CD4-positive, alpha-beta memory T cell (primary cell): ENCODE measurements around the gene PSMD13. TPM values are rescaled to one million over a fixed set of nuclear protein-coding genes. Genes with fewer than 3 reads are reported as not detected.
A peak's percentile ranks its signal among the peaks of the same experiment; 100 is the strongest.

Experiments used
- CTCF ChIA-PET: fragments of 350-600 bp; sonication (Branson Sonifier 250); formaldehyde crosslinking; loops from one replicate; lab custom pipeline; 2021; ENCODE audit warnings: inconsistent platforms; ENCODE audit not compliant: partially characterized antibody; lab: Charles Lee
- POLR2A ChIA-PET: fragments of 350-600 bp; sonication (Branson Sonifier 250); formaldehyde crosslinking; loops from one replicate; lab custom pipeline; 2021; ENCODE audit not compliant: partially characterized antibody; lab: Charles Lee
- DNase-seq, 5 donors: peaks; one replicate each; pipeline versions ENCODE4 v3.0.0 to v3.0.0-alpha.2; 2020 to 2022; ENCODE audit warnings: mixed read lengths in 1 of 5
- H3K27ac ChIP-seq: one replicate; pipeline ENCODE4 v1.7.0; 2013; ENCODE audit warnings: low read depth, low read length
- H3K27me3 ChIP-seq: 2 replicates; pipeline ENCODE4 v1.7.0; 2013; ENCODE audit warnings: mild to moderate bottlenecking, low read length, moderate library complexity; ENCODE audit not compliant: insufficient read depth
- H3K36me3 ChIP-seq: 2 replicates; pipeline ENCODE4 v1.7.0; 2013; ENCODE audit warnings: mild to moderate bottlenecking, low read length, moderate library complexity; ENCODE audit not compliant: insufficient read depth
- H3K4me1 ChIP-seq: 2 replicates; pipeline ENCODE4 v1.7.0; 2013; ENCODE audit warnings: mild to moderate bottlenecking, low read length, moderate library complexity; ENCODE audit not compliant: insufficient read depth
- H3K4me3 ChIP-seq, 2 donors: one replicate each; pipeline ENCODE4 v1.7.0; 2013; ENCODE audit warnings: low read length in 2 of 2, mild to moderate bottlenecking in 1 of 2
- H3K9me3 ChIP-seq, 2 donors: one replicate each; pipeline ENCODE4 v1.7.0; 2013; ENCODE audit warnings: low read length in 2 of 2, control low read depth in 1 of 2; ENCODE audit not compliant: control insufficient read depth in 1 of 2
- H3K27ac Mint-ChIP-seq, 7 donors: one replicate each; pipeline ENCODE4 v1.8.0; 2020 to 2021; ENCODE audit warnings: mixed read lengths in 7 of 7, mild to moderate bottlenecking in 6 of 7, inconsistent platforms in 3 of 7, moderate library complexity in 3 of 7
- H3K27me3 Mint-ChIP-seq, 2 donors: one replicate each; pipeline ENCODE4 v1.8.0; 2020 to 2021; ENCODE audit warnings: mixed read lengths in 2 of 2
- H3K36me3 Mint-ChIP-seq, 2 donors: one replicate each; pipeline ENCODE4 v1.8.0; 2020 to 2021; ENCODE audit warnings: mixed read lengths in 2 of 2, inconsistent platforms in 1 of 2, mild to moderate bottlenecking in 1 of 2
- H3K4me1 Mint-ChIP-seq, 4 donors: one replicate each; pipeline ENCODE4 v1.8.0; 2020 to 2021; ENCODE audit warnings: mixed read lengths in 4 of 4, mild to moderate bottlenecking in 1 of 4
- H3K4me3 Mint-ChIP-seq, 8 donors: one replicate each; pipeline ENCODE4 v1.8.0; 2020 to 2021; ENCODE audit warnings: mixed read lengths in 8 of 8, mild to moderate bottlenecking in 7 of 8, moderate library complexity in 6 of 8, inconsistent platforms in 3 of 8
- H3K9me3 Mint-ChIP-seq, 8 donors: one replicate each; pipeline ENCODE4 v1.8.0; 2020 to 2021; ENCODE audit warnings: mixed read lengths in 8 of 8, mild to moderate bottlenecking in 5 of 8, inconsistent platforms in 3 of 8, moderate library complexity in 1 of 8
- intact Hi-C: fragments of 100-400 bp; cut with micrococcal nuclease; formaldehyde crosslinking; loops from one replicate; pipeline ENCODE4 v1.15.1; 2023
- polyA plus RNA-seq, 2 donors: library from polyadenylated mRNA; unstranded; fragments of 300-500 nt; fragmentation: Illumina TruSeq; gene quantifications; one replicate each; pipeline ENCODE4 v1.2.3, GENCODE V29; 2021
- total RNA-seq, 2 experiments: library from RNA; stranded (reverse); gene quantifications; one replicate each; pipeline ENCODE4 v1.2.3, GENCODE V29; 2021

PSMD13 gene
- total and polyA plus RNA-seq, 4 experiments from 2014 or later = 99.9 to 247 (median 143) TPM

DNA sequence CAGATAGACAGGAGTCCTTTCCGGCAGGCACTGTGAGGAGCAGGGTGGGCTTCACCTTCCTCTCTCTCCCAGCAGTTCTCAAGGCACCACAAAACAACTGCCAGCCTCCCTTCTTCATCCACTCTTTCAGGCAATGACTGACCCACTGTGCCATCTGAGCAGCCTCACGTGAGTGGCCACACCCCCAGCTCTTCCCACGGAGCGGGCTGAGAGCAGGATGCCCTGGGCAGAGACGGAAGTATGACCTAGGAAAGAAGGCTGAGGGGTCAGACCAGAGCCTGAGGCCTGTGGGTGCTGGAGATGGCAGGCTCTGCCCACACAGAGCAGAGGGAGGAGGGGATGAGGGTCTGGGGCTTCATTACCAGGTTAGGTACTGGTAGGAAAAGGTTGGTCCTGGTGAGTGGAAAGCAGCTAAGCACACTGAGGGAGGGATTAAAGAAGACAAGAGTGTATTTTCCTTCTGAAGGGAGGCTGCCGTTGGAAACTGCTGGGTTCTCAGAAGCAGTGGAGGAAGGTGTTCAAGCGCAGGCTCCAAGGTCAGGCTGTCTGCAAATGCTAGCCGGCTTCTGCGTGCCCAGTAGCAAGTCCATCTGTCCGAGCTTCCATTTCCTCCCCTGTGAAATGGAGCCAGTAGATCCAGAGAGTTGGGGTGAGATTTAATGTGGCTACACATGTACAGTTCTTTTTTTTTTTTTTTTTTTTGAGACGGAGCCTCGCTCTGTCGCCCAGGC is 46.0 kb downstream of the PSMD13 start:
- Mint-ChIP-seq H3K4me1 (peaks cover 30 to 70% (median 52%) of the 10 kb centered on the region in 4 donors), H3K9me3 (peaks cover 0 to 4% (median 0%) of the 10 kb centered on the region in 8 donors), H3K36me3 (peaks cover 16 to 34% of the 10 kb centered on the region in 2 donors), H3K27me3 (no peaks in the 10 kb centered on the region), H3K4me3 (peak overlapping the region; percentile 88 to 93 (median 90)), H3K27ac (peak overlapping the region in 5 of 7 donors; percentile 62 to 87 (median 86))
- H3K9me3 ChIP-seq = no peaks in the 10 kb centered on the region
- intact Hi-C loops = no loop called here
- no peaks in the 10 kb centered on the region for H3K36me3 ChIP-seq
- peak in 1 of 5 donors; percentile 14 for DNase-seq
- no peak overlapping the region for H3K4me3 ChIP-seq
- CTCF ChIA-PET = interaction anchor here (1.1 to 8.4 kb wide), 5 partner anchors 15 to 167 kb away, joined by 6 to 81 read pairs (median 14); partner anchors contain the start of gene PTDSS2
- no peaks in the 10 kb centered on the region for H3K27me3 ChIP-seq
- no peak overlapping the region for H3K27ac ChIP-seq
- POLR2A ChIA-PET = interaction anchor here (1.0 to 14.3 kb wide), 11 partner anchors 9 to 76 kb away, joined by 3 to 549 read pairs (median 23); partner anchors contain the start of genes IFITM1, IFITM5, PGGHG and PSMD13
- H3K4me1 ChIP-seq = peaks cover 74% of the 10 kb centered on the region

DNA sequence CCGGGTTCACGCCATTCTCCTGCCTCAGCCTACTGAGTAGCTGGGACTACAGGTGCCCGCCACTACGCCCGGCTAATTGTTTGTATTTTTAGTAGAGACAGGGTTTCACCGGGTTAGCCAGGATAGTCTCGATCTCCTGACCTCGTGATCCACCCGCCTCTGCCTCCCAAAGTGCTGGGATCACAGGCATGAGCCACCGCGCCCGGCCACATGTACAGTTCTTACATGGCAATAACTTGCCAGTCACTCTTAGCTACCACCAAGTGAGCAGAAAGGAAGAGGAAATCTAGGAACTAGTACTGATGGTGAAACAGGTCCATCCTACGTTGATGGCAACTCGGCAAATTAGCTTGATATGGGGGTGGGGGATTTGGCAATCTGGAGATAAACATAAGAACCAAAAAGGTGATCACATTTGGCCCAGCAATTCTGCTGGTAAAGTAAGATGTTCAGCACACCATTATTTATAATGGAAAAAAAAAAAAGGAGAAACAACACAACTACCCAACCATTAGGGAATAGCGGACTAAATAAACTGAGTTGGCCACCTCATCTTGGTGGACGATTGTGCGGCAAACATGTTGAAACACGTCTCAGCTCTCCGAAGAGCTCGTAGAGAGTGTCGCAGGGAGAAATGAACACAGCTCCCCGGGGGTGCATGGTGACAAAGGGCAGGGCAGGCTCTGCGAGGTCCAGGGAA is 46.8 kb downstream of the PSMD13 start:
- DNase-seq = peak in 1 of 5 donors; percentile 7
- Histone ChIP-seq H3K9me3 (no peaks in the 10 kb centered on the region), H3K36me3 (no peaks in the 10 kb centered on the region), H3K4me3 (no peak overlapping the region), H3K4me1 (peaks cover 71% of the 10 kb centered on the region), H3K27ac (no peak overlapping the region), H3K27me3 (no peaks in the 10 kb centered on the region)
- peak overlapping the region in 5 of 7 donors; percentile 23 to 87 (median 65) for H3K27ac Mint-ChIP-seq
- H3K4me3 Mint-ChIP-seq = peak overlapping the region in 6 of 8 donors; percentile 21 to 90 (median 41)
- peaks cover 16 to 38% of the 10 kb centered on the region in 2 donors for H3K36me3 Mint-ChIP-seq
- peaks cover 0 to 4% (median 0%) of the 10 kb centered on the region in 8 donors for H3K9me3 Mint-ChIP-seq
- POLR2A ChIA-PET = interaction anchor here (0.5 to 14.3 kb wide), 10 partner anchors 8 to 1245 kb away, joined by 3 to 549 read pairs (median 3); partner anchors contain the start of genes IFITM1 and PGGHG
- peaks cover 26 to 66% (median 50%) of the 10 kb centered on the region in 4 donors for H3K4me1 Mint-ChIP-seq
- CTCF ChIA-PET = interaction anchor here (1.1 to 8.4 kb wide), 3 partner anchors 22 to 166 kb away, joined by 6 to 81 read pairs (median 7); partner anchors contain the start of gene PTDSS2
- H3K27me3 Mint-ChIP-seq = no peaks in the 10 kb centered on the region
- intact Hi-C loops = no loop called here

DNA sequence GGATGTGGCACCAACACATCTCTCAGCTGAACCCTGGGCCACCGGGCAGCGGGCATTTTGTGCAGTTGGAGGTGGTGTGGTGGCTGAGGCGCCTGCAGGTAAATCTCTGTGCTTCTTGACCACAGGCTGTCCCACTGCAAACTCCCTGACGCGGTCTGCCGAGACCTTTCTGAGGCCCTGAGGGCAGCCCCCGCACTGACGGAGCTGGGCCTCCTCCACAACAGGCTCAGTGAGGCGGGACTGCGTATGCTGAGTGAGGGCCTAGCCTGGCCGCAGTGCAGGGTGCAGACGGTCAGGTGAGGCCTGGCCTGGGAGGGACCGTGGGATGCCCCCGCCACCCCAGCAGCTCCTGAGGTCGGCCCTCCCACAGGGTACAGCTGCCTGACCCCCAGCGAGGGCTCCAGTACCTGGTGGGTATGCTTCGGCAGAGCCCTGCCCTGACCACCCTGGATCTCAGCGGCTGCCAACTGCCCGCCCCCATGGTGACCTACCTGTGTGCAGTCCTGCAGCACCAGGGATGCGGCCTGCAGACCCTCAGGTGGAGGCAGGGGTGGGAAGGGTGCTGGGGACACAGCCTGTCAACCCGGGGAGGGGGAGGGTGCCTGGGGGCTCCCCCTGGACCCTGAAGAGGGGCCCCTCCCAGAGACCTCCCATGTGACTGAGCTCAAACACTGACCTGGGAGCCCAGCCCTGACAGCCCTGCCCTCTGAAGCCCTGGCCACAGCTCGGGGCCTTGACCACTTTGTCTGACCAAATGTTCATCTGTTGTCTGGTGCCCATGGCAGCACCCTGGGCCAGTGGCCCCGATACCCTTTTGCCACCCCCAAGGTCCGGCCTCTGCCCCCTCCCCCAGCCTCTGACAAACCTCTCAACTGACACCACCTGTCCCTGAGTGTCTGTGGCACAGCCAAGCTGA is 47.6 kb downstream of the PSMD13 start:
- H3K4me3 Mint-ChIP-seq = no peak overlapping the region
- CTCF ChIA-PET = interaction anchor here (1.3 to 8.4 kb wide), 3 partner anchors 20 to 34 kb away, joined by 3 to 81 read pairs (median 6); no protein-coding TSS in a partner anchor
- H3K27ac Mint-ChIP-seq = peak overlapping the region in 1 of 7 donors; percentile 87
- intact Hi-C loops = loop anchor here (5.0 kb wide), 1 partner anchor 47 kb away; the partner anchor contains the start of genes PSMD13 and SIRT3
- POLR2A ChIA-PET = interaction anchor here (0.5 to 14.3 kb wide), 11 partner anchors 7 to 1244 kb away, joined by 3 to 549 read pairs (median 3); partner anchors contain the start of genes BET1L, IFITM2, PGGHG and RIC8A
- H3K36me3 Mint-ChIP-seq = peaks cover 16 to 38% of the 10 kb centered on the region in 2 donors
- no peaks in the 10 kb centered on the region for H3K9me3 ChIP-seq
- H3K4me1 ChIP-seq = peaks cover 64% of the 10 kb centered on the region
- peaks cover 0 to 4% (median 0%) of the 10 kb centered on the region in 8 donors for H3K9me3 Mint-ChIP-seq
- no peak overlapping the region for H3K27ac ChIP-seq
- peaks cover 25 to 64% (median 47%) of the 10 kb centered on the region in 4 donors for H3K4me1 Mint-ChIP-seq
- no peak for DNase-seq
- H3K36me3 ChIP-seq = no peaks in the 10 kb centered on the region
- no peaks in the 10 kb centered on the region for H3K27me3 Mint-ChIP-seq
- no peaks in the 10 kb centered on the region for H3K27me3 ChIP-seq
- H3K4me3 ChIP-seq = no peak overlapping the region

DNA sequence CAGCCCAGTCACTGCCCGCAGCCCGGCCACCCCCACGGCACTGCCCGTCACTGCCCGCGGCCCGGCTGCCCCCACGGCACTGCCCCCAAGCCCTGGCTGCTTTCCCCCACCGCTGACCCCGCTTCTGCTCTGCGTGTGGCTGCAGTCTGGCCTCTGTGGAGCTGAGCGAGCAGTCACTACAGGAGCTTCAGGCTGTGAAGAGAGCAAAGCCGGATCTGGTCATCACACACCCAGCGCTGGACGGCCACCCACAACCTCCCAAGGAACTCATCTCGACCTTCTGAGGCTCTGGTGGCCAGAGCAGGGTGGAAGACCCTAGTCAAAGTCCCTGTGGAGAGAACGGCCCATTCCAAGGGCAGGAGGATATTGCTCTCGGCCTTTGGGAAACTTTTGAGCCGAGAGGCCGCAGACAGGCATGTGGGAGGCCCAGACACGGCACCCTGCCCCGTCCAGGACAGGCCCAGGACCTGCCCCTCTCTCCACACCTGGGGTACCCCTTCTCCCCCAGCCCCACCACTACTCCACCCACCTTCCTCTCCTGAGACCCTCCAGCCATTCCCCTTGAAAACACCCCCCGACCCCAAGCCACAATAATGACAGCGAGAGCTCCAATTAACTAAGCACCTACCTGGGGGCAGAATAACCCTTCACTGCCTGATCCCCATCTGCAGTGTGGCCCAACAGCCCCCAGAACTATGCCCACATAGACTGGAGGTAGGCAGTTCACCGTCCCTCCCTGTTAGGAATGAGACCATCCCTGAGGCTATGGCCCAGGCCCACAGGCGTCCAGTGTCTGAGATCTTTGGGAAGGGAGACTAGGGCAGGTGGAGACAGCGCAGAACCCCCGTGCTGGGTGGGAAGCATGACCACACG is 48.5 kb downstream of the PSMD13 start:
- Histone ChIP-seq H3K36me3 (no peaks in the 10 kb centered on the region), H3K9me3 (no peaks in the 10 kb centered on the region), H3K27me3 (no peaks in the 10 kb centered on the region), H3K27ac (no peak overlapping the region), H3K4me3 (no peak overlapping the region), H3K4me1 (peaks cover 64% of the 10 kb centered on the region)
- peaks cover 16 to 38% of the 10 kb centered on the region in 2 donors for H3K36me3 Mint-ChIP-seq
- no peak for DNase-seq
- H3K27ac Mint-ChIP-seq = peak overlapping the region in 6 of 7 donors; percentile 22 to 95 (median 50)
- ChIA-PET POLR2A (interaction anchor here (0.6 to 14.3 kb wide), 10 partner anchors 11 to 127 kb away, joined by 3 to 549 read pairs (median 5); partner anchors contain the start of genes BET1L, IFITM1, IFITM2 and IFITM5), CTCF (interaction anchor here (1.3 to 8.4 kb wide), 3 partner anchors 19 to 35 kb away, joined by 3 to 81 read pairs (median 15); no protein-coding TSS in a partner anchor)
- H3K4me1 Mint-ChIP-seq = peaks cover 26 to 71% (median 51%) of the 10 kb centered on the region in 4 donors
- peaks cover 0 to 4% (median 0%) of the 10 kb centered on the region in 8 donors for H3K9me3 Mint-ChIP-seq
- intact Hi-C loops = loop anchor here (5.0 kb wide), 1 partner anchor 48 kb away; the partner anchor contains the start of genes PSMD13 and SIRT3
- no peaks in the 10 kb centered on the region for H3K27me3 Mint-ChIP-seq
- peak overlapping the region in 5 of 8 donors; percentile 10 to 57 (median 29) for H3K4me3 Mint-ChIP-seq

DNA sequence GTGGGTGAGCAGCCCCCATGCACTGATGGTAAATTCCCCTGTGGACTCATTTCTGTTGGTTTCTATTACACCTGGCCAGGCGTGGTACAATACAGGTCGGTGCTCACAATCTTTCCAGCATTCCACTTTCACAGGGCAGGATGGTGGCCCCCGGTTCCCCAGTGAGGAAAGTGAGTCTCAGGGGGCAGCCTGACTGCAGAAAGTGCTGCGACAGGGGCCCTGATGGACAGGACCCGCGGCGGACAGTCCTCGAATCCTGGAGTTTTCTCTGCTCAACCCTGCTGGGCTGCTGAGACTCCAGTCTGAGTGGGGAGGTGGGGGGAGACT is 49.1 kb downstream of the PSMD13 start:
- peaks cover 25 to 70% (median 48%) of the 10 kb centered on the region in 4 donors for H3K4me1 Mint-ChIP-seq
- ChIA-PET CTCF (interaction anchor here (2.8 to 3.2 kb wide), 2 partner anchors 19 to 35 kb away, joined by 15 to 28 read pairs; no protein-coding TSS in a partner anchor), POLR2A (interaction anchor here (1.1 to 14.3 kb wide), 7 partner anchors 13 to 77 kb away, joined by 3 to 549 read pairs (median 45); partner anchors contain the start of genes BET1L, IFITM1, IFITM5 and RIC8A)
- peak overlapping the region in 6 of 7 donors; percentile 22 to 99 (median 58) for H3K27ac Mint-ChIP-seq
- H3K36me3 ChIP-seq = no peaks in the 10 kb centered on the region
- no peaks in the 10 kb centered on the region for H3K9me3 ChIP-seq
- H3K4me3 Mint-ChIP-seq = peak overlapping the region in 4 of 8 donors; percentile 10 to 57 (median 27)
- peaks cover 16 to 39% of the 10 kb centered on the region in 2 donors for H3K36me3 Mint-ChIP-seq
- H3K4me3 ChIP-seq = no peak overlapping the region
- DNase-seq = no peak
- H3K4me1 ChIP-seq = peaks cover 60% of the 10 kb centered on the region
- no peaks in the 10 kb centered on the region for H3K27me3 Mint-ChIP-seq
- H3K27ac ChIP-seq = no peak overlapping the region
- intact Hi-C loops = loop anchor here (5.0 kb wide), 1 partner anchor 49 kb away; the partner anchor contains the start of genes PSMD13 and SIRT3
- H3K9me3 Mint-ChIP-seq = peaks cover 0 to 1% (median 0%) of the 10 kb centered on the region in 8 donors
- no peaks in the 10 kb centered on the region for H3K27me3 ChIP-seq
